ENCODE data around the gene MS4A10. TPM values are rescaled to one million over a fixed set of nuclear protein-coding genes. Genes with fewer than 3 reads are reported as not detected.

The MS4A10 gene
- total and polyA plus RNA-seq, 9 of the 15 experiments (the other 6 are each of a cell fraction or from before 2014, with no cell fraction given): not detected

- TF ChIP-seq ZBTB33 (CRISPR knock-in tag; IDR thresholded peaks at IDR 0.05): no peak
Observed at GRCh38 chr11:60834742-60835533, 49.8 kb downstream of the MS4A10 start (continued).

GRCh38 chr11:60835534-60835846 is 50.4 kb downstream of the MS4A10 start:
- Histone ChIP-seq H3K9me3 (replicated peaks; ENCODE audit: control insufficient read depth, insufficient read depth, low read depth, low read length) (no peaks in the 10 kb centered on the region), H3K4me3 (no peak overlapping the region), H3K9ac (ENCODE audit: insufficient read depth in 1 of 2, low read depth in 2 of 2, low read length in 2 of 2) (no peak overlapping the region), H3K9me1 (ENCODE audit: control insufficient read depth, insufficient read depth, low read length) (no peaks in the 10 kb centered on the region), H3K27me3 (ENCODE audit: control insufficient read depth in 2 of 2, insufficient read depth in 2 of 2, low read length in 2 of 2) (peaks cover 0 to 5% of the 10 kb centered on the region in 2 experiments; a peak in 1 of 5 replicates), H3K4me1 (replicated peaks in 1 of 2; ENCODE audit: control insufficient read depth in 2 of 2, insufficient read depth in 2 of 2, low read length in 2 of 2) (peaks cover 7 to 11% of the 10 kb centered on the region in 2 experiments; a peak in 2 of 5 replicates), H3K27ac (ENCODE audit: extremely low read depth, low read depth, low read length) (no peak overlapping the region), H3K79me2 (ENCODE audit: control insufficient read depth, insufficient read depth, low read length) (no peaks in the 10 kb centered on the region), H2AFZ (ENCODE audit: low read depth, low read length) (no peak overlapping the region), H4K20me1 (replicated peaks; ENCODE audit: control insufficient read depth, insufficient read depth, low read length) (peaks cover 3% of the 10 kb centered on the region; the same call in 1 of the 2 replicates), H3K4me2 (ENCODE audit: insufficient read depth, low read length) (no peak overlapping the region), H3K36me3 (ENCODE audit: control insufficient read depth, insufficient read depth, low read length) (no peaks in the 10 kb centered on the region)
- 37% methylated on average over 3 of the region's 3 CpGs for WGBS (ENCODE audit: insufficient coverage, low coverage, missing lambda C conversion rate)
- TF ChIP-seq KDM1A (IDR thresholded peaks at IDR 0.05) (0 out of 4 replicates have a peak, but pooled peaks of 1 of the 2 experiments have one; percentile 6), ZNF780A (CRISPR knock-in tag; IDR thresholded peaks at IDR 0.05) (no peak)
- no peak for FAIRE-seq
- ChIA-PET CTCF (ENCODE audit: low intra/inter-chr PET ratio) (no interaction called here), POLR2A (interaction anchor here (0.6 to 1.0 kb wide), 3 partner anchors 19 to 54 kb away, joined by 3 to 4 read pairs (median 3); no protein-coding TSS in a partner anchor)
- intact Hi-C loops (cut with micrococcal nuclease) (no loop called here), in situ Hi-C loops (cut with MboI) (loop anchor here (5.0 kb wide), 2 partner anchors 57 to 342 kb away; no protein-coding TSS in a partner anchor)
- DNase-seq (ENCODE audit: extremely low read depth in 1 of 4, low spot score in 3 of 4): no peak
- no TSS peak for BruUV-seq (replicated peaks)
- no peak for ATAC-seq
